H1 (cell line): Measurements from ENCODE around the gene SWT1.

Source experiments
- POLR2A ChIP-seq, 2 experiments: IDR thresholded peaks; 1 replicate in 1 of 2; 2 replicates in 1 of 2; pipeline ENCODE4 v1.6.1; 2011; ENCODE audit warnings: low read depth in 2 of 2, low read length in 2 of 2, mild to moderate bottlenecking in 2 of 2; ENCODE audit errors: control extremely low read depth in 1 of 2
- YY1 ChIP-seq: IDR thresholded peaks from 2 replicates; pipeline ENCODE4 v1.6.1; 2011; ENCODE audit warnings: low read depth, mild to moderate bottlenecking, low read length

GRCh38 chr1:185312361-185313138 lies 155.6 kb downstream of the SWT1 start:
- TF ChIP-seq YY1 (no peak), POLR2A (IDR thresholded peaks at IDR 0.05; ENCODE audit: control extremely low read depth in 1 of 2, low read depth in 2 of 2, low read length in 2 of 2) (no peak)
